ENCODE measurements around the gene STRIP2.

GRCh38 chr7:129412501-129412900 is 21.7 kb upstream of the STRIP2 start:
- TF ChIP-seq, protein P1, sequence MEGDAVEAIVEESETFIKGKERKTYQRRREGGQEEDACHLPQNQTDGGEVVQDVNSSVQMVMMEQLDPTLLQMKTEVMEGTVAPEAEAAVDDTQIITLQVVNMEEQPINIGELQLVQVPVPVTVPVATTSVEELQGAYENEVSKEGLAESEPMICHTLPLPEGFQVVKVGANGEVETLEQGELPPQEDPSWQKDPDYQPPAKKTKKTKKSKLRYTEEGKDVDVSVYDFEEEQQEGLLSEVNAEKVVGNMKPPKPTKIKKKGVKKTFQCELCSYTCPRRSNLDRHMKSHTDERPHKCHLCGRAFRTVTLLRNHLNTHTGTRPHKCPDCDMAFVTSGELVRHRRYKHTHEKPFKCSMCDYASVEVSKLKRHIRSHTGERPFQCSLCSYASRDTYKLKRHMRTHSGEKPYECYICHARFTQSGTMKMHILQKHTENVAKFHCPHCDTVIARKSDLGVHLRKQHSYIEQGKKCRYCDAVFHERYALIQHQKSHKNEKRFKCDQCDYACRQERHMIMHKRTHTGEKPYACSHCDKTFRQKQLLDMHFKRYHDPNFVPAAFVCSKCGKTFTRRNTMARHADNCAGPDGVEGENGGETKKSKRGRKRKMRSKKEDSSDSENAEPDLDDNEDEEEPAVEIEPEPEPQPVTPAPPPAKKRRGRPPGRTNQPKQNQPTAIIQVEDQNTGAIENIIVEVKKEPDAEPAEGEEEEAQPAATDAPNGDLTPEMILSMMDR (IDR thresholded peaks at IDR 0.05): no peak
- TF ChIP-seq POLR2A (IDR thresholded peaks at IDR 0.05): no peak

Data from vagina (tissue), 2 donors.